SH-SY5Y (cell line): Measurements from ENCODE around the gene CCDC177.

Experiments used
- GATA2 ChIP-seq: IDR thresholded peaks from 2 replicates; pipeline ENCODE4 v1.6.1; 2011; ENCODE audit warnings: mild to moderate bottlenecking, low read depth, low read length
- GATA3 ChIP-seq: IDR thresholded peaks from 2 replicates; pipeline ENCODE4 v1.6.1; 2011; ENCODE audit warnings: low read depth, mild to moderate bottlenecking, low read length, moderate library complexity

DNA sequence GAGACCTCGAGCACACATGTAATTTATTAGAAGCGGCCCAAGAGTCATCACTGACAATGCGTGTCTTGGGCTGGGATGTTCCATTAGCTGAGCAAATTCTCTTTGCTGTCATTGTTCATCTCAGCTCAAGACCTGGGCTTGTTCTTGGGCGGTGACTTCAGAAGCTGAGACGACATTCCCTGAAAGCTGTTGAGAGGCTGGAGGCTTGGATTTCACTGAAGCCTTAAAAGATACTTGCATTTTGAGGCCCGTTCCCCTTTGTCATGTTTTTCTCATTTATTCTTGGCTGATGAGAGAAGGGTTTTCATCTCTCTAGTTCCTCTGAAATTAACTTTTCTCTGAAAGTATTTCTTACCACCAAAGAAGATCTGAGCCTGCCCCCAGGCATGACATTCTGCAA lies 20.2 kb upstream of the CCDC177 start:
- TF ChIP-seq GATA2 (no peak), GATA3 (no peak)
